PC-9 (cell line): ENCODE results near the gene LAMA2. TPM values are rescaled to one million over a fixed set of nuclear protein-coding genes. Genes with fewer than 3 reads are reported as not detected.

Source experiments
- BruUV-seq: library from RNA; stranded (reverse); fragments of 400-500 nt; replicated peaks from 2 replicates; lab custom pipeline; 2021; lab: Mats Ljungman, UMichigan
- CTCF ChIA-PET: fragments of 300-600 bp; sonication (Branson Sonifier 250); formaldehyde crosslinking; loops from one replicate; lab custom pipeline; 2022; ENCODE audit warnings: antibody characterized with exemption; lab: Charles Lee
- POLR2A ChIA-PET: fragments of 300-600 bp; sonication (Branson Sonifier 250); formaldehyde crosslinking; loops from one replicate; lab custom pipeline; 2022; ENCODE audit warnings: antibody characterized with exemption; ENCODE audit not compliant: unreplicated experiment; lab: Charles Lee
- DNase-seq, 2 experiments: peaks; one replicate each; pipeline versions ENCODE4 v3.0.0 to v3.0.0-alpha.2; 2015 to 2022; ENCODE audit warnings: mixed read lengths in 1 of 2
- H2AFZ ChIP-seq: fragments of 200-600 bp; sonication (generic); 2 replicates; pipeline ENCODE4 v1.8.1; 2017; ENCODE audit warnings: antibody characterized with exemption
- H3F3A ChIP-seq: fragments of 200-600 bp; sonication (generic); 2 replicates; pipeline ENCODE4 v1.8.1; 2017; ENCODE audit warnings: antibody characterized with exemption, mild to moderate bottlenecking, low read depth; ENCODE audit not compliant: insufficient read depth
- H3K27ac ChIP-seq: fragments of 200-600 bp; sonication (generic); 2 replicates; pipeline ENCODE4 v1.6.1; 2016; ENCODE audit warnings: mixed run types
- H3K27me3 ChIP-seq: fragments of 200-600 bp; sonication (generic); 2 replicates; pipeline ENCODE4 v1.6.1; 2016; ENCODE audit warnings: low read depth, mixed run types; ENCODE audit not compliant: insufficient read depth
- H3K36me3 ChIP-seq: fragments of 200-600 bp; sonication (generic); 2 replicates; pipeline ENCODE4 v1.6.1; 2016; ENCODE audit warnings: low read depth, mixed run types
- H3K4me1 ChIP-seq: fragments of 200-600 bp; sonication (generic); replicated peaks from 2 replicates; pipeline ENCODE4 v1.6.1; 2016; ENCODE audit warnings: mixed run types; ENCODE audit not compliant: insufficient read depth
- H3K4me2 ChIP-seq: fragments of 200-600 bp; sonication (generic); 2 replicates; pipeline ENCODE4 v1.6.1; 2017; ENCODE audit warnings: mixed run types
- H3K4me3 ChIP-seq: fragments of 200-600 bp; sonication (generic); 2 replicates; pipeline ENCODE4 v1.6.1; 2016; ENCODE audit warnings: mixed run types
- H3K79me2 ChIP-seq: fragments of 200-600 bp; sonication (generic); 2 replicates; pipeline ENCODE4 v1.6.1; 2017; ENCODE audit warnings: low read depth, mixed run types
- H3K9me2 ChIP-seq: fragments of 200-600 bp; sonication (generic); 2 replicates; pipeline ENCODE4 v1.8.1; 2017; ENCODE audit warnings: mild to moderate bottlenecking; ENCODE audit not compliant: insufficient read depth
- H3K9me3 ChIP-seq: fragments of 200-600 bp; sonication (generic); 2 replicates; pipeline ENCODE4 v1.8.1; 2016; ENCODE audit warnings: low read depth; ENCODE audit not compliant: insufficient read depth
- H4K20me1 ChIP-seq: fragments of 200-600 bp; sonication (generic); 2 replicates; pipeline ENCODE4 v1.8.1; 2017; ENCODE audit not compliant: insufficient read depth
- EZH2 ChIP-seq: fragments of 200-600 bp; sonication (generic); IDR thresholded peaks from 2 replicates; pipeline ENCODE4 v1.8.0; 2017; ENCODE audit warnings: antibody characterized with exemption, low read depth
- intact Hi-C: fragments of 100-400 bp; cut with micrococcal nuclease; formaldehyde crosslinking; loops from one replicate; pipeline ENCODE4 v1.10.0; 2022; ENCODE audit not compliant: unreplicated experiment
- total RNA-seq: library from RNA; stranded (reverse); gene quantifications from 2 replicates; pipeline ENCODE4 v1.2.3, GENCODE V29; 2021
- TF ChIP-seq, protein P1 (sequence below): fragments of 200-600 bp; sonication (generic); conservative IDR thresholded peaks from 2 replicates; pipeline ENCODE4 v1.6.1; 2017; ENCODE audit warnings: mixed run types, antibody characterized with exemption, mild to moderate bottlenecking, moderate library complexity

The LAMA2 gene
- total RNA-seq, 1 experiment from 2014 or later = 2.8 TPM

DNA sequence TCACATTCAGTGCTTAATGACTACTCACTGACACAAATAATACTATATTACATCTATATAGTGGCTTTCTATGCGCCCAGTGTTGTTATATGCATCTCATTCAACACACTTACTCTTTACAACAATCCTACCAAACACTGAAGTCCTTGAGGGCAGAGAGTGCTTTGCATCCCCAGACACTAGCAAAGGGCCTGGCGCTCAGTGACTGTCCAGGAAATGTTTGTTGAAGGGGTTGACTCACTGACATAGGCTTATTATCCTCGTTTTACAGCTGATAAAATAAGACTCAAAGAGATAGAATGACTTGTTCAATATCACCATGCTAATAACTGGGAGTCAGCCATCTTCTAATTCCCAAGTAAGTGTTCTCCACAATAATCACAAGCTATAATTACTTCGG, 663.8 kb downstream of the LAMA2 start:
- Histone ChIP-seq H3K9me3 (no peaks in the 10 kb centered on the region), H3K79me2 (no peaks in the 10 kb centered on the region), H4K20me1 (no peaks in the 10 kb centered on the region), H3K27me3 (no peaks in the 10 kb centered on the region), H3F3A (no peaks in the 10 kb centered on the region), H2AFZ (no peak overlapping the region), H3K4me3 (no peak overlapping the region), H3K9me2 (no peaks in the 10 kb centered on the region), H3K27ac (no peak overlapping the region), H3K4me1 (no peaks in the 10 kb centered on the region), H3K4me2 (no peak overlapping the region), H3K36me3 (no peaks in the 10 kb centered on the region)
- POLR2A ChIA-PET = no interaction called here
- CTCF ChIA-PET = no interaction called here
- intact Hi-C loops = no loop called here
- no peak for TF ChIP-seq EZH2
- TF ChIP-seq, protein P1, sequence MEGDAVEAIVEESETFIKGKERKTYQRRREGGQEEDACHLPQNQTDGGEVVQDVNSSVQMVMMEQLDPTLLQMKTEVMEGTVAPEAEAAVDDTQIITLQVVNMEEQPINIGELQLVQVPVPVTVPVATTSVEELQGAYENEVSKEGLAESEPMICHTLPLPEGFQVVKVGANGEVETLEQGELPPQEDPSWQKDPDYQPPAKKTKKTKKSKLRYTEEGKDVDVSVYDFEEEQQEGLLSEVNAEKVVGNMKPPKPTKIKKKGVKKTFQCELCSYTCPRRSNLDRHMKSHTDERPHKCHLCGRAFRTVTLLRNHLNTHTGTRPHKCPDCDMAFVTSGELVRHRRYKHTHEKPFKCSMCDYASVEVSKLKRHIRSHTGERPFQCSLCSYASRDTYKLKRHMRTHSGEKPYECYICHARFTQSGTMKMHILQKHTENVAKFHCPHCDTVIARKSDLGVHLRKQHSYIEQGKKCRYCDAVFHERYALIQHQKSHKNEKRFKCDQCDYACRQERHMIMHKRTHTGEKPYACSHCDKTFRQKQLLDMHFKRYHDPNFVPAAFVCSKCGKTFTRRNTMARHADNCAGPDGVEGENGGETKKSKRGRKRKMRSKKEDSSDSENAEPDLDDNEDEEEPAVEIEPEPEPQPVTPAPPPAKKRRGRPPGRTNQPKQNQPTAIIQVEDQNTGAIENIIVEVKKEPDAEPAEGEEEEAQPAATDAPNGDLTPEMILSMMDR = no peak
- no TSS peak for BruUV-seq
- DNase-seq = no peak

GRCh38 chr6:129551486-129551885, 668.5 kb downstream of the LAMA2 start:
- Histone ChIP-seq H3K79me2 (no peaks in the 10 kb centered on the region), H2AFZ (no peak overlapping the region), H3K4me3 (no peak overlapping the region), H3K9me3 (no peaks in the 10 kb centered on the region), H3K27me3 (no peaks in the 10 kb centered on the region), H3K9me2 (no peaks in the 10 kb centered on the region), H3F3A (no peaks in the 10 kb centered on the region), H3K4me2 (no peak overlapping the region), H3K4me1 (no peaks in the 10 kb centered on the region), H3K36me3 (no peaks in the 10 kb centered on the region), H4K20me1 (no peaks in the 10 kb centered on the region), H3K27ac (no peak overlapping the region)
- ChIA-PET CTCF (no interaction called here), POLR2A (no interaction called here)
- TF ChIP-seq EZH2 = no peak
- TF ChIP-seq, protein P1 = no peak
- no peak for DNase-seq
- no TSS peak for BruUV-seq
- intact Hi-C loops = no loop called here

DNA sequence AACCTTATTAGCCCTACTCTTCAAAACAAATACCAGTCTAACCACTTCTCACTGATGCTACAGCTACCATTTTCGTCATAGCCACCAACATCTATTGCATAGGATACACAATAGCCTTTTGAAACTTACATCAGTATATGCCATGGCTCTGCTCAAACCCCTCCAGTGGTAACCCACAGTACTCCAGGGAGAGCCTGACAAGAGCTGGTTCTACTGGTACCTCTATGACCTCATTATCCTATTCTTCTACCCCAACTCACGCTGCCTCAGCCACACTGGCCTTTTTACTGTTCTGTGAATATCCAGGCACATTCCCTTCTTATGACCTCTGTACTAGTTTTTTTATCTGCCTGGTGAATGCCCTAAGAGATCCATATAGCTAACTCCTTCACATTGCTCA, 669.5 kb downstream of the LAMA2 start:
- Histone ChIP-seq H3K4me2 (no peak overlapping the region), H3F3A (no peaks in the 10 kb centered on the region), H4K20me1 (no peaks in the 10 kb centered on the region), H3K9me3 (no peaks in the 10 kb centered on the region), H2AFZ (no peak overlapping the region), H3K27me3 (no peaks in the 10 kb centered on the region), H3K9me2 (no peaks in the 10 kb centered on the region), H3K4me1 (no peaks in the 10 kb centered on the region), H3K79me2 (no peaks in the 10 kb centered on the region), H3K27ac (no peak overlapping the region), H3K4me3 (no peak overlapping the region), H3K36me3 (no peaks in the 10 kb centered on the region)
- BruUV-seq = no TSS peak
- CTCF ChIA-PET = no interaction called here
- POLR2A ChIA-PET = no interaction called here
- no peak for DNase-seq
- intact Hi-C loops = no loop called here
- no peak for TF ChIP-seq EZH2

- Histone ChIP-seq H3K36me3 (no peaks in the 10 kb centered on the region), H3F3A (no peaks in the 10 kb centered on the region), H3K9me2 (no peaks in the 10 kb centered on the region), H3K27me3 (no peaks in the 10 kb centered on the region), H3K4me3 (no peak overlapping the region), H3K9me3 (no peaks in the 10 kb centered on the region), H3K79me2 (no peaks in the 10 kb centered on the region), H2AFZ (no peak overlapping the region), H3K4me1 (no peaks in the 10 kb centered on the region), H4K20me1 (no peaks in the 10 kb centered on the region), H3K27ac (no peak overlapping the region), H3K4me2 (no peak overlapping the region)
- CTCF ChIA-PET = no interaction called here
- BruUV-seq = no TSS peak
- TF ChIP-seq EZH2 = no peak
- TF ChIP-seq, protein P1 = no peak
- DNase-seq = no peak
- POLR2A ChIA-PET = no interaction called here
- intact Hi-C loops = no loop called here
Observed at GRCh38 chr6:129555206-129555832, 672.4 kb downstream of the LAMA2 start.
